HG03045 (cell line): ENCODE data around the gene FYCO1.

Experiments used
- ATAC-seq: cut with Tn5 transposase; IDR thresholded peaks from one replicate; pipeline ENCODE4 v1.9.1; 2021; ENCODE audit warnings: mild to moderate bottlenecking, moderate library complexity; ENCODE audit not compliant: unreplicated experiment

Gene FYCO1

DNA sequence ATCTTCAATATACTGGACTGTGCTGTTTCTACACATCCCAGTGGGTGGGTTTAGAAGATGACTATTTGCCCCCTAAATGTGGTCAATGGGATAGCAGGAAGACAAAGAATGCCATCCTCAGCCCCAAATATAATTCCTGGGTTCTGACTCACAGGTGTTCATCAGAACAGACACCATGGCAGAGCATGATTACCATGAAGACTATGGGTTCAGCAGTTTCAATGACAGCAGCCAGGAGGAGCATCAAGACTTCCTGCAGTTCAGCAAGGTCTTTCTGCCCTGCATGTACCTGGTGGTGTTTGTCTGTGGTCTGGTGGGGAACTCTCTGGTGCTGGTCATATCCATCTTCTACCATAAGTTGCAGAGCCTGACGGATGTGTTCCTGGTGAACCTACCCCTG lies 49.3 kb downstream of the FYCO1 start:
- ATAC-seq = no peak

DNA sequence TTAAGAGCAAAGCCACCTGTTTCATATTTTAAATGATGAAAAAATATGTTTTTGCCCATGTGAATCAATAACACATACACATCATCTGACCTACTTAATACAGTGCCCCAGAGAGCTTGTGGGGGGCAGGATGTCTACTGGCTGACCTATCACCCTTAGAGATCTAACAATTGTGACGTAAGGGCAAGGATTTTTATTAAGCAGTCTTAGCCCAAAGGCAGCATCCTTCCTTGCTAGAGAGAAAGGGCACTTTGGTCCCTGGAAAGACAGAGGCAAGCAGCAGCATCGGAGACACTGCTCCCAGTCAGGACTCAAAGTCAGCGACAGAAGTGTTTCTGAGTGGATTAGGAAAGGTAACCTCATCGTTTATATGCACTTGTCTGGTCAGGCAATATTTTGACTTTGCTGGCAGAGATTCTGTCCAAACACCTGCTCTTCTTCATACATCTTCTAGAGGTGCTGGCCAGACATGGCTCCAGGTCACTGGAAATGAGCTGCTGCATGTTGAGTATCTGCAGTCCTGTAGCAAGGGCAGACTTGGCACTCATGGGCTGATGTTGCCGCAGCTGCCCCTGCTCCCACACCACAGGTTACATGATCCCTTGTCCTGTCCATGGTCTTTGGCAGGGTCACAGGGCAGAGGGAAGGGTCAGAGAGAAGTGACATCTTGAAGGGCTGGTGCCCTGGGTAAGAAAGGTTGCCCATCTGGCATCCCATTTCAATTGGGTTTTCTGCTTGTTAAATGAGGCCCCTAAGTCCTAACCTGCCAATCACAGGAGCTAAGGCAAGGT lies 50.6 kb downstream of the FYCO1 start:
- ATAC-seq = no peak

DNA sequence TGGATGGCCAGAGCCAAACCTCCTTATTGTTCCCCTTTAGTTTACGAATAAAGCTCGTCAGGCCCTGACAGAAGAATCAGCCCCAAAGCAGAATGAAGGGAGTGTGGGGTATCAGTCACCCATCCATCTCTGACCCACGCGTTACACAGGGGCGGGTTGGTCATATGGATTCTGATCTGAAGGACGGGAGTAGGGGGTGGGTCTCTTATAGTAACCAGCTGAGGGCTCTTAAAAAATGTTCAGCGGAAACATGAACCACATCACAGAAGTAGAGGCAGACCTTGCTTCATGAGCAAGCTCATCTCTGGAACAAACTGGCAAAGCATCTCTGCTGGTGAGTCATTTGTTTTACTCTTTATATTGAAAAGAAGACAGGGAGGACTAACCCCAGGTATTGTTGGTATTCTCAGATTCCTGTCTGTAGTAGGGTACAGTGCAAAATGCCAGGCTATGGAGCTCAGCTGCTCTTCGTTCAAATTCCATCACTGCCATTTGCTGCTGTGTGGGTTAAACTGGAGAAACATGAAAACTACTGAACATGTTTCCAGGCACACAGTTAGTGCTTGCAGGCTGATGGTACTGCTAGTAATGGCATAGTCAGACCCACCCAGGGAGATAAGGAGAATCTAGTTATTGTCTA lies 52.3 kb downstream of the FYCO1 start, which contains the start of gene CXCR6:
TSS of gene CXCR6 (plus strand) at position 258 of the 640 bp plus-strand sequence. CDS start 3,018 bp downstream, outside the sequence.
- no peak for ATAC-seq

DNA sequence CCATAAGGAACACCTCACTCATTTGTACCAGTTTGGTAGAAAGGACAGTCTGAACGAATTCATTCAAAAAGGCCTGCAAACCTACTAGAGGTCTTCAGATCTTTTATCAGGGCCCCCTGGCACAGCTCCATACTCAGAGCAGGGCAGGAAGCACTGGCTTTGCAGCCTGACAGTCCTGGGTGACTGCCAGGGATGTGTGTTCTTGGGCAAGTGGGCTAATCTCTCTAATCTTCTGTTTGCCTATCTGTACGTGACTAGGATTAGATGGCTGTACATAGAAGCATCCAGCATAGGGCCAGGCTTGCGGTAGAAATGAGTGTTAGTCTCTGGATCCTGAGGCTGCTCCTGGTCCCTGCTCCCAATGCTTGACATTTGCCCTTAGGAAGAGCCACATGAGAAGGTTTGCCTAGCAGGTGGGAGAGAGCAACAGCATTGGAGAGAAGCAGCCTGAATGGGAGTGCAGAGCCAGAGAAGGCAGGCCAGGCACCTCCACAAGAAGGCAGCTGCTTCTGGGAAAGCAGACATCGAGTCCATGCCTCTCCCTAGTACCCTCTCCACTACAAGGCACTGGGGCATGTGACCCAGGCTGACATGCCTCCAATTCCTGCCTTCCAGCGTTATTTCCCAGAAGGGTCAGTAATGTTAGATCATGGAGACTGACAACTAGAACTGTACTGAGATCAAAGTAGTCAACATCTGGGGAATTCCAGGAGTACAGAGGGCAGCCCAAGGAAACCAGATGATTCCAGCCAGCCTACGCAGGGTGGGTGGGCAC lies 53.4 kb downstream of the FYCO1 start:
- no peak for ATAC-seq

DNA sequence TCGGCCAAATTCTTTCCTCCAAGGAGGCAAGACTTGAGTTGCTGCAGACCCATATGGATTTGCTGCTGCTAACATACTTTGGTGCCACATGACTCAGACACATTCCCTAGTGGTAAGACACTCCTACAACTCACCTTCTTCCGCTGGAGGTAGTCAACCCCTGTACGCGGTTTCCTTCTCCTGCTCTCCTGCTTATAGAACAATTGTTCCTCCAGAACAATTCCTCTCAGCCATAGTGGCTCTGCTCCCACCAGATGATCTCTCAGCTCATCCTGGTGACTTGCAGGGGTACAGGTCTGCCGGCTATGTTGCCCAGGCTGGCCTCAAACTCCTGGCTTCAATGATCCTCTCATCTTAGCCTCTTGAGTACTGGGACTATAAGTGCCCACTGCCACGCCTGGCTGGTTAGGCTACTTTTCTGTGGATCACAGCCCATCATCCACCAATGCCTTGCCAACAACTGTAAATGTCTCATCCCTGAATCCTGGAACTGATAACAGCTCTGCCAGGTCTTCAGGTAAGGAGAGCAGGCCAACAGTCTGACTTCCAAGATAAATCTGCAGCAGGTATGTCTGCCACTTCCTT lies 54.8 kb downstream of the FYCO1 start:
- ATAC-seq = no peak

DNA sequence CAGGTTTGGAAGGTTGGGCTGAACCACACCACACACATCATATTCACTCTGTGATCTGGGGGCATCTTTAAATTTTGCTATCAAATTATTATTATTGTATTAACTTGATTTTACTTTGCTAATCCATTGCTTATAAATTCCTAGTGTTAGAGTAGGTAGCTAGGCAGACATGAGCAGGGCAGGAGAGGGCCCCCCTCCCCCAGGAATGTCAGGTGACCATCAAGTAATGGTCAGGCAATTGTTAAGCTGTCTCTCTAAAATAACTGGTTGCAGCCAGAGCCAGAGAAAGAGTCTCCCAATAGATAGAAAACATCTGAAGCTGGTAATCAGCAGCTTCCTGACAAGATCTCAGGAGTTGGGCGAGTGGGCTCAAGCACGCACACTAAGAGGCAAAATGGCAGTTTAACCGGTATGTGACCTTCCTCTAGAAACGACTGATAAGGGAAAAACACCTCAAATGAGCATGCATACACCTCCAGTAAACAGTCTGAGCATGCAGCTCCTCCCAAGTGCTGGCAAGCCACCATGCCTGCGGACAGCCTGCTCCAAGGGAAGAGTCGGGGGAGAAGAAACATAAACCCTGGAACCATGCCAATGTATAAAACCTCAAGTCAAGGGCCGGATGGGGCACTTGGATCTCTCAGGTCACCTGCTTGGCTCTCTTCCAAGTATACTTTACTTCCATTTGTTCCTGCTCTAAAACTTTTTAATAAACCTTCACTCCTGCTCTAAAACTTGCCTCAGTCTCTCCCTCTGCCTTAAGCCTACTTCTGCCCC lies 55.4 kb downstream of the FYCO1 start:
- ATAC-seq = no peak

DNA sequence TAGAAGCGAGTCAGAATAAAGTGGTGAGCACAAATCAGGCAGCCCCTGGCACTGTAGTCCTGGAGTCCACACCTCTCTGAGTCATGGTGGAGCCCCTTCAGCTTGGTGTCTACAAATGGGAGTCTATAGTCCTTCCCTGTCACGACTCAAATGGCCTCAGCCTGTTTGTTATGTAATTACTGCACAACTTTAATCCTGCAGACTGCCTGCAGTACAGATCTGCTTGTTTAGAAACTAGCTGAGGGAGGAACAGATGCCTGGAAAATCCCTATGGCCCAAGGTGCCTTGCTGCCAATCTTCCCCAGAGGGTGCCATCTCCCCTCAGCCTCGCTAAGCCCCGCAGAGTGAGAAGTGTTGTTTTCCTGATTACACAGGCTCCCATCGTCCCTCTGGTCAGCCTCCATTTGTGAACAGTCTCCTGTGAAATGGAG lies 56.3 kb downstream of the FYCO1 start:
- ATAC-seq = no peak

DNA sequence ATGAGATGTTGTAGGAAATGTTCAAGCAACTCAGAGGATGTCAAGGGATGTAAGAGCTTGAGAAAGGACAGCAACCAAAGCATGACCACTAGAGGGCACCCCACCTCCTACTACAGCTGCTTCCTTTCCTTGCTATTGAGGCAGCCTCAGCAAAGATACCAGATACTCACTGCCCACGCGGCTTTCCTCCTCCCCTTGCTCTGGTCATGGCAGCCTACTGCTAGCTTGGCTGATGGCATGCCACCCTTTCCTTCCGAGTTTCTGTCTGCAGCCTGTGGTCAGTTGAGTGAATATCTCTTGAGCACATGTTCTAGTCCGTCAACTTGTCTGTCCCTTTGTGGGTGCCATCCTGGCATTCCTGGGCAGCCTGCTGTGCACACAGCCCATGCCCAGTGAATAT lies 56.8 kb downstream of the FYCO1 start:
- peak; percentile 42 for ATAC-seq

DNA sequence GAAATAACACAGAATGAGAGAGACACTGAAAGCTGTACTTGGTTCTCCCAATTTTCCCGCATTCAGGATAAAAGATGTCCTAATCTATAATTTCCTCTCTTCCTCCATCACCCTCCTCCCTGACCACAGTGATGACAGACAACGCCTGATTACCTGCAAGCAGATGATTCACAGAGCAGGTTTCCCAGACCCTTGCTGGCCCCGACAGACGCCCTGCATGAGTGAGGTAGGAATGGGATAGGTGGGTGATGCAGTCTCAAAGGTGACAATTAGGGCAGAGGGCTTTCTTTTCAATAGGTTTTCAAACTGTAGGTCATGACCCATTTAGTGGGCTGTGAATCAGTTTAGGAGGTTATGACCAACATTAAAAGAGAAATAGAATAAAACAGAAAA lies 57.6 kb downstream of the FYCO1 start:
- ATAC-seq = no peak

DNA sequence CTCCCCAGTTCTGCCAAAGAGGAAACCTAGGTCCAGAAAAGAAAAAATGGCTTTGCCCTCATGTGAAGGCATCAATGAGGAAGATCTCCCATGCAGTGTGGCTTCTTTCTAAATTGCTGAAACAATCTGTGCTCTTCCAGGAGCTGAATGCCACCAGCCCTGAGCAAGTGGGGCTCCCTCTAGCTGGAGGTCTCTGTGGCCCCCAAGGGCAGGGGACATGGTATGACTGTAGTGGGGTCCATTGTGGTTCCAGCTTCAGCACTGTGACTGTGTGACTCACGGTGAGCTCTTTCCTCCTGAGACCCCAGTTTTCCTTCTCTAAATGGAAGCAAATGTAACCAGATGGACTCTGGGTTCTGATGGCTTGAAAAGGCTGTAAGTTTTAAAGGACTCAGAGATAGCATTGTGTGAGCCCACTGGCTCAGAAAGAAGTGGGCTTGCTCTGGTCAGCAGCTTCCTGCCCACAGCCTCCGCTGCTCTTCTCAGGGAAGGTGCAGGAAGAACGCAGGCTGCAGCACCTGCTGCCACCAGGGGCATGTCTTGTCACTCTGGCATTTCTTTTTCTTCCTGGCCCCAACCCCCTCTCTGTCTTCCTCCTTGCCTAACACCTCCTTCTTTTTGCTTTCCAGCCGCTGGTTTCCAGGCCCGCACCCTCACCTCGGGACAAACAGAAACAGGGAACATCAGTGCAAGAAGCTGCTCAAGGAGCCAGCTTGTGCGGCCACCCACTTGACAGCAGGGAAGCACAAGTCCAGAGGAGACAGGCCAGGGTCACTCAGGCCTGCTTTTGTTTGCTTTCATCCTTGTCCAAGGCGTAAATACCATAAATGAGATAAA lies 58.2 kb downstream of the FYCO1 start:
- no peak for ATAC-seq

DNA sequence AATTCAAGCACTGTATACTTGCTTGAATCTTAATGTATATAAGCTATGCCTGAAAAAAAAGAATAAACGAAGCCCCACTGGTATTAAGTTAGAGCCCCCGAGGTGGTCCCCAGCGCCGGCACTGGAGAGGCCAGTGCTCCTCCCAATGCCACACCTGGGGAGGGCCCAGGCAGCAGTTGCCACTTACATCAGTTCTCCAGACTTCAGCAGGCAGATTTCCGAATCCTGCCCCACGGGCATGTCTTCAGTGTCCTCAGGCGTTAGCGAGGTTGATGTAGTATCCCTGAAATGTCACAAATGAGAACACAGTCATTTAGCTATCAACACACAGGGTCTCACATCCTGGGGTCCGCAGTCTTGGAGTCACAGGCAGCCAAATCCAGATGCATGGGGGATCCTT lies 59.4 kb downstream of the FYCO1 start:
- no peak for ATAC-seq

DNA sequence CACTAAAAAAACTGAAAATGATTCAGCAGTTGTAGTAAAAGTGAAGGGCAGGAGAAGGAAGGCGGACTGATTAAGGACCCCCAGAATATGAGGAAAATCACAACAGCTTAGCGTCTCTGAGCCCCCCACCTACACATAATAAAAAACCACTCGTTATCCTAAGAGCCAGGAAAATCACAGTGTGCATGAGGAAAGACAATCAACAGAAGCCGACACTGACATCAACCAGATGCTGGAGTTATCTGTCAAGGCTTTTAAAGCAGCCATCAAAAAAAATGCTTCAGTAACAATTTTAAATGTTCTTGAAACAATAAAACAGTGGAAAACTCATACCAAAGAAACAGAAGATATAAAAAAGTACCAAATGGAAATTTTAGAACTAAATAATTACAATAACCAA lies 62.0 kb downstream of the FYCO1 start:
- ATAC-seq = no peak

DNA sequence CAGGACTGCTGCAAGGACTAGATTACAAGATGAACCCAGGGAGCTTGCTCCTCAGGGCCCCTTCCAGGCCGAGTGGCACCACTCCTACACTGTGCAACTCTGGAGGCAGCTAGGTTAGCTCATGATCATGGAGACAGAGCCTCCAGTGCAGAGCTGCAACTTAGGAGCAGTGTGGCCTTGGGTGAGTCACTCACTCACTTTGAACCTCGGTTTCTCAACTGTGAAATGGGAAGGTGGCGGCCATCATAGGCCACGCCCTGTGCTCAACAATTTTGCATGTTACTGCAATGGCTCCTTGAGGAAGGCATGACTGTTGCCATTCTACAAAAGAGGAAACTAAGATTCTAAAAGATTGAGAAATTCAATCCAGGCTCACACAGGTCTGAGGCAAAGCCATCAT lies 63.5 kb downstream of the FYCO1 start:
- ATAC-seq = no peak

DNA sequence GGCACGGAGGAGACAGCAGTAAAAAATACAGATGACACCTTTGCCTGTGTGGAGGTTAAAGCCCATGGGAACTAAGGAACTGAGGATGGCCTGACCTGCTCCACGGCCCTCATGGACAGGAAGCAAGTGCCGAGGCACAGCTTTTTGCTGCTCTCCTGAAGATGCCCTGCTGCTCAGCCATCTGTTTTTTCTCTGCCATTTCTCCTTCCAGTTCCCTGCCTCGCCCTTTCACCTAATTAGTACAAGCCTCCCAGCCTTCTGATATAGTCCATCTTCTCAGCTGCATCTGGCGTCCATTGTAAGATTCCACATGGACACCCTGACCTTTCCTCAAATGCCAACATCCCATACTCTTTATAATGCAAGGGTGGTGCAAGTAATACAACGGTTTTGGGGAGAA lies 64.1 kb downstream of the FYCO1 start:
- ATAC-seq = no peak

DNA sequence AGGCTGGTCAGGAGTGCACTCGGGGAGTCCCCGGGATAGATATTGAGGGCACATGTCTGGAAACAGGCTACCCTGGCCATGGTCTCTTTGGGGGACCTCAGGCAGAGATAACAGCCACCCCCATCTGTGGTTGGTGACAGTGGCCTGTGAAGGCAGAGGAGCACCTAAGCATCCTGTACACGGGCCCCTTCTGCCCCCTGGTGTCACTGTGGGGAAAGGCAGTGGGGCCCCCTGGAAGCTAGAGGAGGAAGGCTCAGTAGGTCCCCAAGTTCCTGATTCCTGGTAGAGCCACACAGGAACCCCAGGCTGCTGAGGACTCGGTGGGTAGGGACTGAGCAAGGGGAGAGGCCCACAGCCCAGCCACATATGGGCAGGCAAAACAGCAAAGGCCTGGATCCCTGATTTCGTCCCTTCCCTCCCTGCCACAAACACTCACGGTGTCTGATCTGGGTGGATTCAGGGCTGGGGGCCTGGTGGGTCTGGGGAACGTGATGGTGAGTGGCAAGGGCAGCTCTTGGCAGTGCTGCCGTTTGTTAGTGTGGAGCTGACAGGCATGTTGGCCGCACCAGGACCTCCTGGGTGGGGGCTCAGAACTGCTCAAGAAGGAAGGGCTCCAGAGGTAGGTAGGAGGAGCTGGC lies 66.5 kb downstream of the FYCO1 start:
- no peak for ATAC-seq

DNA sequence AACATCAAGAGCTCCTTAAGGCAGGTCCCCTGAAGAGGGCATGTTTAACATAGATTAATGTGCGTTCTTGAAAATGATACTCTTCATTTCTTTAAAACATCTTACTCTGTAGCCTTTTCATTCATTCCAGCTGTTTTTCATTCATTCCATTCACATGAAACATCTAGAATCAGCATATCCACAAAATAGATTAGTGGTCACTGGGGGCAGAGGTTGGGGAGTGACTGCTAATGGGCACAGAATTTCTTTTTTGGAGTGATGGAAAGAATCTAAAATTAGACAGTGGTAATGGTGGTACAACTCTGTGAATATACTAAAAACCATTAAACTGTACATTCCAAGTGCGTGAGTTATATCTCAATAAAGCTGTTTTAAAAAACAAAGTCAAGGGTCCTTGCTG lies 67.7 kb downstream of the FYCO1 start:
- ATAC-seq = no peak

DNA sequence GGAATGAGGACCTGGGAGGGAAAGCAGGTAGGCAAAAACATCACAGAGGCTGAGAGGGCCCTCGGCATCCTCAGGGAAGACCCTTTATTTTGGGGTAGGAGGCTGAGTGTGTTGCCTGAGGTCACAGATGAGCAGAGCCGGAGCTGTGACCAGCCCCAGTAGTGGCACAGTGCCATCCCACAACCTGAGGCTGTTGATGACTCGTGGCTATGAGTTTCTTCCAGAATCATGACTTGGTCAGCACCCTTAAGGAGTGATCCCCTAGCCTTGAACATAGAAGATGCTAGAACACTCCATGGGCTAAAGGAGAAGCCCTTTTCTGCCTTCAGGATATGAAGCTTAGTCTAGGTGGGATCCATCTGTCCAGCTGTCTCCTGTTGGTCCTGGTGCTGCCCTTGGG lies 71.9 kb downstream of the FYCO1 start:
- no peak for ATAC-seq

DNA sequence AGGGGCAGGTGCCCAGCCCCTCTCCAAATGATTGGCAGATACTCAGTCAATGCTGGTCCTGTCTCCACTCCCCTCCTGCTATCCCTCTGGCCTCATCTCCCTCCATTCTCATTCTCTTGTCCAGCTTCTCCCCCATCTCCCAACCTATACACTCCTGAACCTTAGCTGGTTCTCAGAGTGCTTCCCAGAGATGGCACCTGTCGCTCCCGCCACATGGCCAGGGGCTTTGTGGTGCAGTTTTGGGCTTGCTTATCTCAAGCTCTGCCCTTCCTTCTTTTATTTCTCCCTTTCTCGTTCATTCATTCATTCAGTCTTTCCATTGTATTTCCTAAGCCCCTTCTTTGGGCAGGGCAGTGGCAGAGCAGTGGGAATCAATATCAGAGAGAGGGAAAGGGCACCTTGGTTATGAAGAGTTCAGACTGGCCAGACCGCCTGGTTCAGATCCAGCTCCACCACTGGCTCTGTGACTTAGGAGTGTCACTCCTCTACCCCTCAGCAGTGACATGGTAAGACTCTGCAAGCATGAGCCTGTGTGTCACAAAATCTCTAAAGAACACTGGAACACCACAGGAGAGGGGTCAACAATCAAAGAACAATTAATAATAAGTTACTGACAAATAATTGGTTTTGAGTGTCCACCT lies 72.6 kb downstream of the FYCO1 start:
- ATAC-seq = no peak

DNA sequence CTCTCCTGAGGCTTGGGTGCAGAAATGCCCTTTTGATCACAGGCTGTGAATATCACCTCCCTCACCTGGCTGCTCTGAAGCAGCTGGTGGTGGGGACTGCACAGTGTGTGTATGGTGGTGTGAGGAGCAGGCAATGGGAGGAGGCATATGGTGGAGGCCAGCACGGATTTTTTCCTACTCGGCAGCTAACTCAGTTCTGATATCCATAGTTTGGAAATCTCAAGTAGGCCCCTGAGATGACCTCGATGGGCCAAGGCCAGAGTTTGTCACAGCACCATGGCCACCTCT lies 73.6 kb downstream of the FYCO1 start:
- no peak for ATAC-seq
